H9 (cell line): ENCODE data around the gene ZNF423. TPM values are rescaled to one million over a fixed set of nuclear protein-coding genes. Genes with fewer than 3 reads are reported as not detected.

Experiments used
- DNase-seq: peaks from one replicate; pipeline ENCODE4 v3.0.0-alpha.2; 2017
- H2AFZ ChIP-seq: one replicate; pipeline ENCODE4 v1.6.1; 2013; ENCODE audit warnings: mild to moderate bottlenecking, low read length, control low read depth, moderate library complexity
- H2AK5ac ChIP-seq: 2 replicates; pipeline ENCODE4 v1.6.1; 2013; ENCODE audit warnings: low read length, control low read depth, mixed read lengths; ENCODE audit not compliant: insufficient read length
- H2BK120ac ChIP-seq: one replicate; pipeline ENCODE4 v1.6.1; 2013; ENCODE audit warnings: low read depth, mild to moderate bottlenecking, low read length, control low read depth, inconsistent platforms; ENCODE audit not compliant: poor library complexity, severe bottlenecking
- H2BK12ac ChIP-seq: 2 replicates; pipeline ENCODE4 v1.6.1; 2013; ENCODE audit warnings: low read length, control low read depth, mixed read lengths, low read depth; ENCODE audit not compliant: insufficient read length
- H2BK15ac ChIP-seq: 2 replicates; pipeline ENCODE4 v1.6.1; 2013; ENCODE audit warnings: low read depth, low read length, control low read depth
- H2BK20ac ChIP-seq: one replicate; pipeline ENCODE4 v1.6.1; 2013; ENCODE audit warnings: low read depth, mild to moderate bottlenecking, low read length, control low read depth, inconsistent platforms; ENCODE audit not compliant: poor library complexity, severe bottlenecking
- H2BK5ac ChIP-seq: 2 replicates; pipeline ENCODE4 v1.6.1; 2013; ENCODE audit warnings: low read length, control low read depth, mixed read lengths; ENCODE audit not compliant: insufficient read length
- H3K14ac ChIP-seq: 2 replicates; pipeline ENCODE4 v1.6.1; 2013; ENCODE audit warnings: low read length, control low read depth; ENCODE audit not compliant: insufficient read depth
- H3K18ac ChIP-seq: 2 replicates; pipeline ENCODE4 v1.6.1; 2013; ENCODE audit warnings: low read depth, mild to moderate bottlenecking, mixed read lengths, low read length, control low read depth; ENCODE audit not compliant: insufficient read length
- H3K23ac ChIP-seq: 2 replicates; pipeline ENCODE4 v1.6.1; 2013; ENCODE audit warnings: low read length, control low read depth, mixed read lengths, low read depth; ENCODE audit not compliant: insufficient read length
- H3K23me2 ChIP-seq: 2 replicates; pipeline ENCODE4 v1.6.1; 2013; ENCODE audit warnings: low read depth, mild to moderate bottlenecking, mixed read lengths, low read length, control low read depth; ENCODE audit not compliant: insufficient read length, poor library complexity, severe bottlenecking
- H3K27ac ChIP-seq: 2 replicates; pipeline ENCODE4 v1.5.1; 2013; ENCODE audit warnings: low read length, control low read depth, mixed read lengths, low read depth; ENCODE audit not compliant: insufficient read length
- H3K27me3 ChIP-seq: 2 replicates; pipeline ENCODE4 v1.6.1; 2013; ENCODE audit warnings: low read length, control low read depth, inconsistent platforms; ENCODE audit not compliant: insufficient read depth
- H3K4ac ChIP-seq: 2 replicates; pipeline ENCODE4 v1.6.1; 2013; ENCODE audit warnings: low read depth, mild to moderate bottlenecking, control low read depth, inconsistent platforms, low read length, moderate library complexity
- H3K4me1 ChIP-seq: 2 replicates; pipeline ENCODE4 v1.6.1; 2013; ENCODE audit warnings: low read length, control low read depth, inconsistent platforms; ENCODE audit not compliant: insufficient read depth
- H3K4me2 ChIP-seq: 2 replicates; pipeline ENCODE4 v1.6.1; 2013; ENCODE audit warnings: low read length, control low read depth, mixed read lengths; ENCODE audit not compliant: insufficient read length, insufficient read depth
- H3K56ac ChIP-seq: 2 replicates; pipeline ENCODE4 v1.6.1; 2013; ENCODE audit warnings: low read depth, mild to moderate bottlenecking, mixed read lengths, low read length, control low read depth; ENCODE audit not compliant: insufficient read length
- H3K79me1 ChIP-seq: 2 replicates; pipeline ENCODE4 v1.6.1; 2013; ENCODE audit warnings: low read depth, mild to moderate bottlenecking, moderate library complexity, low read length, control low read depth, inconsistent platforms; ENCODE audit not compliant: insufficient read depth, poor library complexity, severe bottlenecking
- H3K79me2 ChIP-seq: 2 replicates; pipeline ENCODE4 v1.6.1; 2013; ENCODE audit warnings: low read length, control low read depth, inconsistent platforms; ENCODE audit not compliant: insufficient read depth
- H3K9ac ChIP-seq: 2 replicates; pipeline ENCODE4 v1.6.1; 2013; ENCODE audit warnings: low read length, control low read depth, mixed read lengths; ENCODE audit not compliant: insufficient read length; ENCODE audit errors: extremely low read depth
- H3K9me3 ChIP-seq: one replicate; pipeline ENCODE4 v1.6.1; 2013; ENCODE audit warnings: low read depth, low read length, inconsistent platforms; ENCODE audit not compliant: control insufficient read depth
- H3T11ph ChIP-seq: one replicate; pipeline ENCODE4 v1.6.1; 2013; ENCODE audit warnings: mild to moderate bottlenecking, low read length, control low read depth, inconsistent platforms
- H4K20me1 ChIP-seq: one replicate; pipeline ENCODE4 v1.6.1; 2013; ENCODE audit not compliant: control insufficient read depth, insufficient read length, insufficient read depth
- H4K5ac ChIP-seq: 2 replicates; pipeline ENCODE4 v1.6.1; 2013; ENCODE audit warnings: low read depth, mild to moderate bottlenecking, mixed read lengths, low read length, control low read depth; ENCODE audit not compliant: insufficient read length
- H4K8ac ChIP-seq: replicated peaks from 2 replicates; pipeline ENCODE4 v1.6.1; 2013; ENCODE audit warnings: low read length, control low read depth, mixed read lengths, low read depth; ENCODE audit not compliant: insufficient read length
- H4K91ac ChIP-seq: 2 replicates; pipeline ENCODE4 v1.6.1; 2013; ENCODE audit warnings: low read depth, mild to moderate bottlenecking, moderate library complexity, mixed read lengths, low read length, control low read depth; ENCODE audit not compliant: insufficient read length
- H3K27ac Mint-ChIP-seq, 3 experiments: 2 replicates in 2 of 3; 3 replicates in 1 of 3; pipeline ENCODE4 v1.8.0; 2020 to 2021; ENCODE audit warnings: mixed read lengths in 3 of 3, mild to moderate bottlenecking in 1 of 3, moderate library complexity in 1 of 3
- H3K27me3 Mint-ChIP-seq: 2 replicates; pipeline ENCODE4 v1.8.0; 2021; ENCODE audit warnings: low read depth, mild to moderate bottlenecking, moderate library complexity, mixed read lengths
- H3K36me3 Mint-ChIP-seq, 3 experiments: 2 replicates in 2 of 3; 3 replicates in 1 of 3; pipeline ENCODE4 v1.8.0; 2020 to 2021; ENCODE audit warnings: low read depth in 3 of 3, mixed read lengths in 3 of 3; ENCODE audit not compliant: insufficient read depth in 1 of 3
- H3K4me1 Mint-ChIP-seq, 2 experiments: 2 replicates each; pipeline ENCODE4 v1.8.0; 2020; ENCODE audit warnings: mixed read lengths in 2 of 2
- H3K4me3 Mint-ChIP-seq, 2 experiments: 2 replicates in 1 of 2; 3 replicates in 1 of 2; pipeline ENCODE4 v1.8.0; 2020 to 2021; ENCODE audit warnings: mild to moderate bottlenecking in 2 of 2, mixed read lengths in 2 of 2, moderate library complexity in 1 of 2
- H3K9me3 Mint-ChIP-seq, 2 experiments: 2 replicates in 1 of 2; 3 replicates in 1 of 2; pipeline ENCODE4 v1.8.0; 2020; ENCODE audit warnings: mild to moderate bottlenecking in 2 of 2, mixed read lengths in 2 of 2, moderate library complexity in 1 of 2
- WGBS: extraction: QIAGEN DNeasy Blood & Tissue Kit; methylation state at CpG from one replicate; pipeline ENCODE4 v1.1.7; 2013; ENCODE audit warnings: missing lambda C conversion rate, low lambda C conversion rate, mixed read lengths; ENCODE audit not compliant: insufficient read length; ENCODE audit errors: extremely low coverage; 5-methylcytosine and 5-hydroxymethylcytosine counted together
- total RNA-seq: library from RNA; stranded (reverse); gene quantifications from 2 replicates; pipeline ENCODE4 v1.2.1, GENCODE V29; 2021
- TF ChIP-seq, protein P1 (sequence below): fragments of 200-600 bp; sonication (generic); conservative IDR thresholded peaks from 3 replicates; pipeline ENCODE4 v1.8.0; 2021; ENCODE audit warnings: antibody characterized with exemption, mild to moderate bottlenecking

ZNF423 gene
- total RNA-seq, 1 experiment from 2014 or later: 51.5 TPM

- Histone ChIP-seq H2BK120ac (no peak overlapping the region), H3K56ac (no peak overlapping the region), H3K79me2 (peaks cover 31% of the 10 kb centered on the region; the same call in 1 of the 2 replicates), H3K4me1 (peaks cover 4% of the 10 kb centered on the region; the same call in 1 of the 2 replicates), H3K23ac (no peak overlapping the region), H3T11ph (no peak overlapping the region), H4K20me1 (no peaks in the 10 kb centered on the region), H3K79me1 (peaks cover 3% of the 10 kb centered on the region), H2BK20ac (no peak overlapping the region), H2BK12ac (no peak overlapping the region), H3K18ac (peak overlapping the region; percentile 27), H2BK15ac (no peak overlapping the region), H2BK5ac (no peak overlapping the region), H3K4ac (no peak overlapping the region), H3K4me2 (peak overlapping the region; percentile 23), H3K9ac (peak overlapping the region; percentile 53), H4K8ac (no peak overlapping the region), H3K9me3 (no peaks in the 10 kb centered on the region), H3K27me3 (0 out of 2 replicates have a peak, but pooled peaks cover 2% of the 10 kb centered on the region), H4K5ac (no peak overlapping the region), H3K23me2 (peaks cover 23% of the 10 kb centered on the region), H3K14ac (peak overlapping the region; percentile 77), H2AFZ (no peak overlapping the region), H3K27ac (no peak overlapping the region), H2AK5ac (no peak overlapping the region), H4K91ac (no peak overlapping the region)
- Mint-ChIP-seq H3K27ac (no peak overlapping the region), H3K36me3 (peaks cover 0 to 12% (median 0%) of the 10 kb centered on the region in 3 experiments; a peak in 2 of 7 replicates), H3K9me3 (no peaks in the 10 kb centered on the region), H3K4me3 (peak overlapping the region; percentile 80 to 88), H3K4me1 (peaks cover 52 to 55% of the 10 kb centered on the region in 2 experiments), H3K27me3 (peaks cover 17% of the 10 kb centered on the region)
- DNase-seq: no peak
- WGBS: no CpG with 5 or more reads among the region's 45 CpGs
- TF ChIP-seq, protein P1, sequence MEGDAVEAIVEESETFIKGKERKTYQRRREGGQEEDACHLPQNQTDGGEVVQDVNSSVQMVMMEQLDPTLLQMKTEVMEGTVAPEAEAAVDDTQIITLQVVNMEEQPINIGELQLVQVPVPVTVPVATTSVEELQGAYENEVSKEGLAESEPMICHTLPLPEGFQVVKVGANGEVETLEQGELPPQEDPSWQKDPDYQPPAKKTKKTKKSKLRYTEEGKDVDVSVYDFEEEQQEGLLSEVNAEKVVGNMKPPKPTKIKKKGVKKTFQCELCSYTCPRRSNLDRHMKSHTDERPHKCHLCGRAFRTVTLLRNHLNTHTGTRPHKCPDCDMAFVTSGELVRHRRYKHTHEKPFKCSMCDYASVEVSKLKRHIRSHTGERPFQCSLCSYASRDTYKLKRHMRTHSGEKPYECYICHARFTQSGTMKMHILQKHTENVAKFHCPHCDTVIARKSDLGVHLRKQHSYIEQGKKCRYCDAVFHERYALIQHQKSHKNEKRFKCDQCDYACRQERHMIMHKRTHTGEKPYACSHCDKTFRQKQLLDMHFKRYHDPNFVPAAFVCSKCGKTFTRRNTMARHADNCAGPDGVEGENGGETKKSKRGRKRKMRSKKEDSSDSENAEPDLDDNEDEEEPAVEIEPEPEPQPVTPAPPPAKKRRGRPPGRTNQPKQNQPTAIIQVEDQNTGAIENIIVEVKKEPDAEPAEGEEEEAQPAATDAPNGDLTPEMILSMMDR: 0 out of 3 replicates have a peak, but pooled peaks have one; percentile 10
These were observed 1.1 kb downstream of the ZNF423 start for GRCh38 chr16:49854796-49855203.
